Measurements from ENCODE around the gene CALN1.

DNA sequence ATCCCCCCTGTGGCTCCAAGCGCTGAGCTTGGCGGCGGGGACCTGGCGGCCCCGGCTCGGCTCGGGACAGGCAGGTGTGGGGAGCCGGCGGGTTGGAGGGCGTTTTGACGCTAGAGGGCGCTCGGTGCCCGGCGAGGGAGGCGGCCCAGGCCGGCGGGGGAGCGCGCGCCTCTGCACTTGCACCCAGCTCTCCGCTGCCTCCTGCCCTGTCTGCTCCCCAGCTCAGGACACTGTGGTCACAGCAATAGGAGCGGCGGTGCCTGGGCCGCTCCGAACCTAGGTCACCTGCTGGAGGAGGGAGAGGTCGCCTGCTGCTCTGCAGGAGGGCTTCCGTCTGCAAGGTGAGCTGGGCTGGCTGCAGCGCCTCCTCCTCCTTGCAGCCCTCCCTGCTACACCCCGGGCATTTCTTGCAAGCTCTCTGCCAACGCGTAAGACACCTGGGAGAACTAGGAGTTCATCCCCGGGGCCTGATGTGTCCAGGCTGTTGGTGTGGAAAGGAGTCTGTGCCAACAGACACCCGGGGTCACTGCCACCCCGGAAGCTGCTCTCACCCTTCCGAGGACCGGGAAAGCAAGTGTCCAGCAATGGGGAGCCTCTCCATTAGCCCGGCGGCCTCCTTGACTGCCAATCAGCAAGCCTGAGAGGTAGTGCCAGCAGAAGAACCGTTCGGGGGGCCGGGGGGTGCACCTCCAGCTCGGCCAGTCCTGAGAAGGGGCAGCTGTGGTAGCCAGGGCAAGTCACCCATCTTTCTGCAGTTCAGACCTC, 659.8 kb downstream of the CALN1 start:
- TF ChIP-seq EP300 (IDR thresholded peaks at IDR 0.05): no peak
- TF ChIP-seq, protein P1, sequence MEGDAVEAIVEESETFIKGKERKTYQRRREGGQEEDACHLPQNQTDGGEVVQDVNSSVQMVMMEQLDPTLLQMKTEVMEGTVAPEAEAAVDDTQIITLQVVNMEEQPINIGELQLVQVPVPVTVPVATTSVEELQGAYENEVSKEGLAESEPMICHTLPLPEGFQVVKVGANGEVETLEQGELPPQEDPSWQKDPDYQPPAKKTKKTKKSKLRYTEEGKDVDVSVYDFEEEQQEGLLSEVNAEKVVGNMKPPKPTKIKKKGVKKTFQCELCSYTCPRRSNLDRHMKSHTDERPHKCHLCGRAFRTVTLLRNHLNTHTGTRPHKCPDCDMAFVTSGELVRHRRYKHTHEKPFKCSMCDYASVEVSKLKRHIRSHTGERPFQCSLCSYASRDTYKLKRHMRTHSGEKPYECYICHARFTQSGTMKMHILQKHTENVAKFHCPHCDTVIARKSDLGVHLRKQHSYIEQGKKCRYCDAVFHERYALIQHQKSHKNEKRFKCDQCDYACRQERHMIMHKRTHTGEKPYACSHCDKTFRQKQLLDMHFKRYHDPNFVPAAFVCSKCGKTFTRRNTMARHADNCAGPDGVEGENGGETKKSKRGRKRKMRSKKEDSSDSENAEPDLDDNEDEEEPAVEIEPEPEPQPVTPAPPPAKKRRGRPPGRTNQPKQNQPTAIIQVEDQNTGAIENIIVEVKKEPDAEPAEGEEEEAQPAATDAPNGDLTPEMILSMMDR (IDR thresholded peaks at IDR 0.05): peak; percentile 19 to 65 (median 44)
- no peak for TF ChIP-seq POLR2A (IDR thresholded peaks at IDR 0.05)
